HepG2 (cell line): ENCODE results near the gene CKAP5. TPM values are rescaled to one million over a fixed set of nuclear protein-coding genes. Genes with fewer than 3 reads are reported as not detected.

Source experiments
- CEBPG ChIP-seq: IDR thresholded peaks from 2 replicates; pipeline ENCODE4 v1.6.1; 2016
- CTCF ChIP-seq: sonication (generic); formaldehyde crosslinking; IDR thresholded peaks from 2 replicates; pipeline ENCODE4 v1.5.0; 2020; ENCODE audit warnings: mild to moderate bottlenecking, missing genetic modification reagents, moderate library complexity
- DPF2 ChIP-seq: sonication (generic); formaldehyde crosslinking; IDR thresholded peaks from 2 replicates; pipeline ENCODE4 v1.4.0; 2020; ENCODE audit warnings: mild to moderate bottlenecking, low read depth, missing genetic modification reagents, borderline replicate concordance
- FOSL2 ChIP-seq: sonication (generic); formaldehyde crosslinking; IDR thresholded peaks from 2 replicates; pipeline ENCODE4 v1.4.0; 2020; ENCODE audit warnings: missing genetic modification reagents
- HCFC1 ChIP-seq: fragments of 150-350 bp; IDR thresholded peaks from 2 replicates; pipeline ENCODE4 v1.6.1; 2014; ENCODE audit warnings: low read depth, low read length
- HES4 ChIP-seq: sonication (generic); formaldehyde crosslinking; IDR thresholded peaks from 2 replicates; pipeline ENCODE4 v1.9.0; 2021; ENCODE audit warnings: mild to moderate bottlenecking, missing genetic modification reagents, borderline replicate concordance
- HNRNPLL ChIP-seq: fragments of 200-400 bp; formaldehyde crosslinking; IDR thresholded peaks from 2 replicates; pipeline ENCODE4 v1.6.1; 2017; ENCODE audit warnings: mild to moderate bottlenecking, low read depth, low read length; ENCODE audit not compliant: poor library complexity, severe bottlenecking
- IKZF5 ChIP-seq: IDR thresholded peaks from 2 replicates; pipeline ENCODE4 v1.6.1; 2018; ENCODE audit warnings: missing genetic modification reagents, mild to moderate bottlenecking, missing compliant biosample characterization
- JUNB ChIP-seq: sonication (generic); formaldehyde crosslinking; IDR thresholded peaks from 2 replicates; pipeline ENCODE4 v1.8.0; 2022; ENCODE audit warnings: missing genetic modification reagents, mild to moderate bottlenecking, borderline replicate concordance
- KLF13 ChIP-seq: sonication (generic); formaldehyde crosslinking; IDR thresholded peaks from 2 replicates; pipeline ENCODE4 v1.4.0; 2020; ENCODE audit warnings: mild to moderate bottlenecking, missing genetic modification reagents
- MAX ChIP-seq: IDR thresholded peaks from 2 replicates; pipeline ENCODE4 v1.6.1; 2012; ENCODE audit warnings: inconsistent platforms
- MYC ChIP-seq: sonication (generic); formaldehyde crosslinking; IDR thresholded peaks from 2 replicates; pipeline ENCODE4 v1.9.0; 2021; ENCODE audit warnings: missing genetic modification reagents, borderline replicate concordance
- PRMT3 ChIP-seq: sonication (generic); formaldehyde crosslinking; IDR thresholded peaks from 2 replicates; pipeline ENCODE4 v1.8.1; 2022; ENCODE audit warnings: low read depth, mild to moderate bottlenecking, moderate library complexity, missing genetic modification reagents, borderline replicate concordance
- RARG ChIP-seq: sonication (generic); formaldehyde crosslinking; IDR thresholded peaks from 2 replicates; pipeline ENCODE4 v1.4.0; 2020; ENCODE audit warnings: low read depth, mild to moderate bottlenecking, missing genetic modification reagents
- SAP130 ChIP-seq: IDR thresholded peaks from 2 replicates; pipeline ENCODE4 v1.6.1; 2016; ENCODE audit warnings: low read depth
- TCF12 ChIP-seq, 2 experiments: fragments of 450-650 bp in 1 of 2; sonication (generic) in 1 of 2; formaldehyde crosslinking in 1 of 2; IDR thresholded peaks; 2 replicates each; pipeline versions ENCODE4 v1.6.1 to v1.8.0; 2017 to 2022; ENCODE audit warnings: antibody characterized with exemption in 1 of 2, mild to moderate bottlenecking in 1 of 2, missing genetic modification reagents in 1 of 2, moderate library complexity in 1 of 2
- XBP1 ChIP-seq: sonication (generic); formaldehyde crosslinking; IDR thresholded peaks from 2 replicates; pipeline ENCODE4 v1.5.0; 2020; ENCODE audit warnings: missing genetic modification reagents
- ZBTB38 ChIP-seq: sonication (generic); formaldehyde crosslinking; IDR thresholded peaks from 2 replicates; pipeline ENCODE4 v1.5.1; 2020; ENCODE audit warnings: mild to moderate bottlenecking, missing genetic modification reagents
- ZBTB49 ChIP-seq: sonication (generic); formaldehyde crosslinking; IDR thresholded peaks from 2 replicates; pipeline ENCODE4 v1.4.0; 2020; ENCODE audit warnings: missing genetic modification reagents, borderline replicate concordance
- ZNF10 ChIP-seq: sonication (generic); formaldehyde crosslinking; IDR thresholded peaks from 2 replicates; pipeline ENCODE4 v1.4.0; 2020; ENCODE audit warnings: mild to moderate bottlenecking, low read depth, missing genetic modification reagents, borderline replicate concordance
- ZNF24 ChIP-seq: fragments of 450-650 bp; IDR thresholded peaks from 2 replicates; pipeline ENCODE4 v1.6.1; 2017; ENCODE audit warnings: antibody characterized with exemption, mild to moderate bottlenecking
- ZNF639 ChIP-seq: conservative IDR thresholded peaks from 2 replicates; pipeline ENCODE4 v1.6.1; 2018; ENCODE audit warnings: missing genetic modification reagents
- ZNF775 ChIP-seq: sonication (generic); formaldehyde crosslinking; IDR thresholded peaks from 2 replicates; pipeline ENCODE4 v1.4.0; 2020; ENCODE audit warnings: missing genetic modification reagents, mild to moderate bottlenecking, moderate library complexity, borderline replicate concordance
- polyA plus RNA-seq, 8 experiments: library from polyadenylated mRNA; depleted of rRNA in 3 of 8; stranded (reverse) in 7 of 8; unstranded in 1 of 8; fragments of >200 nt; fragmentation: Illumina TruSeq in 4 of 8; extraction: Trizol in 4 of 8; gene quantifications; 2 replicates each; pipeline versions ENCODE4 v1.2.1 to v1.2.3, GENCODE V29; 2011 to 2016; ENCODE audit warnings: low read depth in 4 of 8, missing spikeins in 1 of 8, mixed read lengths in 1 of 8; ENCODE audit not compliant: insufficient read depth in 1 of 8
- total RNA-seq, 5 experiments: library from RNA; depleted of rRNA; stranded (reverse); fragments of >200 nt; fragmentation: Illumina TruSeq; extraction: Trizol; gene quantifications; 2 replicates each; pipeline ENCODE4 v1.2.3, GENCODE V29; 2016; ENCODE audit warnings: low read depth in 1 of 5

The CKAP5 gene
- total and polyA plus RNA-seq, 2 of the 13 experiments (the other 11 are each of a cell fraction or from before 2014, with no cell fraction given): 79.2 to 103 TPM

GRCh38 chr11:46889689-46890475, 43.8 kb upstream of the CKAP5 start (continued):
- TF ChIP-seq XBP1 (CRISPR knock-in tag): no peak
- TF ChIP-seq MYC: no peak
- TF ChIP-seq RARG (CRISPR knock-in tag): no peak
- no peak for TF ChIP-seq ZBTB38 (CRISPR knock-in tag)
- TF ChIP-seq HCFC1: no peak
- TF ChIP-seq ZNF24: no peak
- peak; percentile 86 for TF ChIP-seq CTCF (CRISPR knock-in tag)
- TF ChIP-seq HES4: no peak
- TF ChIP-seq PRMT3 (CRISPR knock-in tag): no peak
- no peak for TF ChIP-seq KLF13 (CRISPR knock-in tag)
- TF ChIP-seq ZNF639 (CRISPR knock-in tag): no peak
- TF ChIP-seq MAX: no peak
- no peak for TF ChIP-seq ZNF10 (CRISPR knock-in tag)
- TF ChIP-seq CEBPG: peak; percentile 47
- 0 out of 2 replicates have a peak, but pooled peaks have one; percentile 9 for TF ChIP-seq FOSL2 (CRISPR knock-in tag)
- no peak for TF ChIP-seq DPF2 (CRISPR knock-in tag)
- no peak for TF ChIP-seq JUNB (CRISPR knock-in tag)
- no peak for TF ChIP-seq IKZF5 (CRISPR knock-in tag)
- TF ChIP-seq HNRNPLL: no peak
- no peak for TF ChIP-seq ZNF775
- TF ChIP-seq SAP130 (CRISPR knock-in tag): no peak
- no peak for TF ChIP-seq ZBTB49 (CRISPR knock-in tag)
- no peak for TF ChIP-seq TCF12 (IDR thresholded peaks at IDR 0.05)
- no peak for TF ChIP-seq TCF12 (CRISPR knock-in tag; IDR thresholded peaks at IDR 0.05)
